NCI-H748 (cell line): ENCODE data around the gene RNF183.
A peak's percentile ranks its signal among the peaks of the same experiment; 100 is the strongest.
"Not testable (repeated sequence)": the region's sequence is repeated elsewhere in the genome, so short reads cannot be mapped to it uniquely, and the experiment has no call there.

Experiments
- DNase-seq: peaks from one replicate; lab custom pipeline; 2025; ENCODE audit not compliant: unreplicated experiment; lab: John Stamatoyannopoulos, UW

RNF183 gene

GRCh38 chr9:113275157-113276131 is 27.7 kb downstream of the RNF183 start, which contains the start of the genes CDC26 and PRPF4:
Gene CDC26 (minus strand): TSS chr9:113275572. CDS start chr9:113272507, 3,065 bp downstream.
Gene PRPF4 (plus strand): TSS chr9:113275658. CDS start chr9:113275744, 86 bp downstream.
- peak; percentile 99 for DNase-seq

- DNase-seq: peak; percentile 81
Observed at GRCh38 chr9:113274474-113275156, 28.6 kb downstream of the RNF183 start.

GRCh38 chr9:113269871-113270270 is 33.3 kb downstream of the RNF183 start:
- no peak for DNase-seq

- no peak for DNase-seq
Observed at GRCh38 chr9:113269355-113269754, 33.8 kb downstream of the RNF183 start.

- DNase-seq: no peak
Observed at GRCh38 chr9:113267911-113268566, 35.1 kb downstream of the RNF183 start.

- DNase-seq: no peak
Observed at GRCh38 chr9:113266174-113266573, 37.0 kb downstream of the RNF183 start.

GRCh38 chr9:113261917-113262671 is 41.1 kb downstream of the RNF183 start:
- DNase-seq: no peak

- DNase-seq: no peak
Observed at GRCh38 chr9:113258282-113258681, 44.9 kb downstream of the RNF183 start.

- DNase-seq: no peak
Observed at GRCh38 chr9:113257863-113258262, 45.3 kb downstream of the RNF183 start.

- no peak for DNase-seq
Observed at GRCh38 chr9:113255438-113255837, 47.7 kb downstream of the RNF183 start.

GRCh38 chr9:113254991-113255390 is 48.2 kb downstream of the RNF183 start:
- DNase-seq: no peak

- DNase-seq: no peak
Observed at GRCh38 chr9:113250807-113251206, 52.4 kb downstream of the RNF183 start.

GRCh38 chr9:113249661-113250060 is 53.5 kb downstream of the RNF183 start:
- not testable (repeated sequence) for DNase-seq

- peak; percentile 57 for DNase-seq
Observed at GRCh38 chr9:113247640-113248039, 55.5 kb downstream of the RNF183 start.
